ENCODE results near the gene CDK2AP2.

CDK2AP2 gene

GRCh38 chr11:67464411-67465188 is 43.4 kb downstream of the CDK2AP2 start:
- DNase-seq = peak; percentile 82

- no peak for DNase-seq
Measured at GRCh38 chr11:67463680-67464410, 44.1 kb downstream of the CDK2AP2 start.

- DNase-seq = no peak
Measured at GRCh38 chr11:67463186-67463585, 44.8 kb downstream of the CDK2AP2 start.

- no peak for DNase-seq
Measured at GRCh38 chr11:67458266-67458665, 49.7 kb downstream of the CDK2AP2 start.

GRCh38 chr11:67457453-67457852 is 50.5 kb downstream of the CDK2AP2 start:
- DNase-seq = no peak
